Activated naive CD4-positive, alpha-beta T cell treated with anti-CD3 and anti-CD28 coated beads for 36 hours (primary cell): ENCODE data around the gene CCNF. TPM values are rescaled to one million over a fixed set of nuclear protein-coding genes. Genes with fewer than 3 reads are reported as not detected.

Source experiments
- CTCF ChIA-PET: fragments of 350-600 bp; sonication (Branson Sonifier 250); formaldehyde crosslinking; loops from one replicate; lab custom pipeline; 2021; ENCODE audit warnings: antibody characterized with exemption; lab: Charles Lee
- DNase-seq: peaks from one replicate; pipeline ENCODE4 v3.0.0-alpha.2; 2020
- H3K27ac Mint-ChIP-seq: one replicate; pipeline ENCODE4 v1.8.0; 2021; ENCODE audit warnings: mild to moderate bottlenecking, mixed read lengths
- H3K27me3 Mint-ChIP-seq: one replicate; pipeline ENCODE4 v1.8.0; 2021; ENCODE audit warnings: low read depth, mixed read lengths
- H3K36me3 Mint-ChIP-seq: one replicate; pipeline ENCODE4 v1.8.0; 2021; ENCODE audit warnings: low read depth, mixed read lengths
- H3K4me1 Mint-ChIP-seq: one replicate; pipeline ENCODE4 v1.8.0; 2021; ENCODE audit warnings: low read depth, mixed read lengths
- H3K4me3 Mint-ChIP-seq: one replicate; pipeline ENCODE4 v1.8.0; 2021; ENCODE audit warnings: mild to moderate bottlenecking, moderate library complexity, mixed read lengths
- H3K9me3 Mint-ChIP-seq: one replicate; pipeline ENCODE4 v1.8.0; 2021; ENCODE audit warnings: mixed read lengths
- intact Hi-C: fragments of 100-400 bp; cut with micrococcal nuclease; formaldehyde crosslinking; loops from one replicate; pipeline ENCODE4 v1.15.1; 2023
- total RNA-seq, 2 experiments: library from RNA; stranded (reverse); gene quantifications; one replicate each; pipeline ENCODE4 v1.2.3, GENCODE V29; 2021

The CCNF gene
- total RNA-seq, 2 experiments from 2014 or later = 73.5 to 74.5 TPM

DNA sequence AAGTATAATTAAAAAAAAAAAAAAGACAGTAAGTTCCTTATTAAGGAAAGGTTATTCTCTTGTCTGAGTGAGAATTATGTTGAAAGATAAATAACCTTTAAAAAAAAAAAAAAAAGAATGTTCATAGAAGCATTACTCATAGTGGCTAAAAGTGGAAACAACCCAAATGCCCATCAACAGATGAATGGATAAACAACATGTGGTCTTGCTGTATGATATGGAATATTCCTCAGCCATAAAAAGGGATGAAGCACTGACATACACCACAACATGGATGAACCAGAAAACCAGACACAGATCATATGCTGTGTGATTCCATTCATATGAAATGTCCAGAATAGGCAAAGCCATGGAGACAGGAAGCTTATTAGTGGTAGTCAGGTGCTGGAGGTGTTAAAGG lies 9.2 kb upstream of the CCNF start:
- CTCF ChIA-PET = no interaction called here
- intact Hi-C loops = loop anchor here (10.0 kb wide), 1 partner anchor 205 kb away; the partner anchor contains the start of genes BRICD5 and PGP
- Mint-ChIP-seq H3K4me3 (no peak overlapping the region), H3K4me1 (peaks cover 2% of the 10 kb centered on the region), H3K27ac (no peak overlapping the region), H3K27me3 (no peaks in the 10 kb centered on the region), H3K9me3 (no peaks in the 10 kb centered on the region), H3K36me3 (no peaks in the 10 kb centered on the region)
- DNase-seq = no peak

DNA sequence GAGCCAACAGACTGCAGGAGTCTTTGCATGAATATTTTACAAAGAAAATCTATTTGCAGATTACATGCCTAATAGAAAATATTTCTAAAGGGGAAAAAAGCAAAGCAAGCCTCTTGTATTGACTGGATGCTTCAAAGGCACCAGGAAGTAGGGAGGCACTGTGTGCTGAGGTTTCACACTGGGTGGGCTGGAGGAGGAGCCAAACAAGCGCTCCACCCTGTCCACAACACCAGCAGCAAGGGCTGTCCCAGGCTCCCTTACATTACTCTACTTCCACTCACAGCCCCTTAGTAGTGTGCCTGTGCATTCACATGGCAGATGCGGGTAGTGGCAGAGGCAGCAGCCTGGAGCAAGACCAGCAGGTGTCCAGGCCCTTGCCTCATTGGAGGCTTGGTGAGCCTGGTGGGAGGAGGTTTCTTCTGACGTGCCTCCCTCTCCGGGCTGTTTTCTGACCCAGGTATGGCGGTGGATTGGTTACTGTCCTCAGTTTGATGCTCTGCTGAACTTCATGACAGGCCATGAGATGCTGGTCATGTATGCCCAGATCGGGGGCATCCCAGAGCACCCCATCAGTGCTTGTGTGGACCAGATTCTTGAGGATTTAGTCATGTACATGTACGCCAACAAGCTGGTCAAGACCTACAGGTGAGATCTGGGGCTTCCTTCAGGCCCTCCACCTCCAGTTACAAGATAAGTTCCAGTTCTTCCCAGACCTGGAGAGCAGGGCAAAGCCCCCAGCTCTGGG lies 7.0 kb upstream of the CCNF start:
- no peaks in the 10 kb centered on the region for H3K9me3 Mint-ChIP-seq
- no peak overlapping the region for H3K4me3 Mint-ChIP-seq
- CTCF ChIA-PET = interaction anchor here (0.7 to 0.9 kb wide), 2 partner anchors 12 to 56 kb away, joined by 3 to 4 read pairs; no protein-coding TSS in a partner anchor
- H3K27ac Mint-ChIP-seq = no peak overlapping the region
- no peaks in the 10 kb centered on the region for H3K36me3 Mint-ChIP-seq
- H3K27me3 Mint-ChIP-seq = no peaks in the 10 kb centered on the region
- H3K4me1 Mint-ChIP-seq = peaks cover 2% of the 10 kb centered on the region
- DNase-seq = no peak
- intact Hi-C loops = loop anchor here (10.0 kb wide), 1 partner anchor 207 kb away; the partner anchor contains the start of genes BRICD5 and PGP

DNA sequence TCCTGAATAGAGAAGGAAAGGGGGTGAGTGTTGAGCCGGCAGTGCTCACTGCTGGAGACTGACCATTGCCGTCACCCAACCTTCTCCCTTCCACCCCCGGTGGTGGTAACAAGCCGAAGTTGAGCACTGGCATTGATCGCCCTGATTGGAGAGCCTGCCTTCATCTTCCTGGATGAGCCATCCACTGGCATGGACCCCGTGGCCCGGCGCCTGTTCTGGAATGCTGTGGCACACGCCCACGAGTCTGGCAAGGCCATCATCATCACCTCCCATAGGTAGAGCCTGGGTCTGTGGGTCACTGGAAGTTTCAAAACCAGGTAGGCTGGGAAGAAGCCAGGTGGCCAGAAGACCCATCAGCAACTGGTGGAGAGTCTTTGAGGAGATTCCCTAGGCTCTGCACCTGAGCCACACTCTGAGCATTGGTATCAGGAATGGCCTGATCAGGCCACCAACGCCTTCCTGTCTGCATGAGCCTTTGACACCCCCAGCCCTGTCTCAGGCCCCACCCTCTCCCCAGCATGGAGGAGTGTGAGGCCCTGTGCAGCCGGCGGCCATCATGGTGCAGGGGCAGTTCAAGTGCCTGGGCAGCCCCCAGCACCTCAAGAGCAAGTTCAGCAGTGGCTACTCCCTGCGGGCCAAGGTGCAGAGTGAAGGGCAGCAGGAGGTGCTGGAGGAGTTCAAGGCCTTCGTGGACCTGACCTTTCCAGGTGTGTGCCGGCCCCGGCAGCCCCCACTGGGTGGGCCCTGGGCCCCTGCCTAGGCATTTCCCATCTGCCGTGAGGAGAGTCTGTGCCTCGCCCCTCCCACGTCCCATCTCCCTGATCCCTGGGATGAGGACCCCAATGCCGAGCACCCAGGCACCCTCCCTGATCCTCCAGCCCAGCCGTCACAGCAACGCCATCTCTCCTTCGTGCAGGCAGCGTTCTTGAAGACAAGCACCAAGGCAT lies 4.9 kb upstream of the CCNF start:
- Mint-ChIP-seq H3K9me3 (no peaks in the 10 kb centered on the region), H3K4me1 (peaks cover 6% of the 10 kb centered on the region), H3K36me3 (peaks cover 2% of the 10 kb centered on the region), H3K4me3 (no peak overlapping the region), H3K27me3 (no peaks in the 10 kb centered on the region), H3K27ac (no peak overlapping the region)
- CTCF ChIA-PET = interaction anchor here (0.6 to 0.8 kb wide), 3 partner anchors 14 to 235 kb away, joined by 3 read pairs; no protein-coding TSS in a partner anchor
- no peak for DNase-seq
- intact Hi-C loops = loop anchor here (5.0 to 10.0 kb wide), 2 partner anchors 48 to 210 kb away; partner anchors contain the start of genes BRICD5, NTN3 and PGP

DNA sequence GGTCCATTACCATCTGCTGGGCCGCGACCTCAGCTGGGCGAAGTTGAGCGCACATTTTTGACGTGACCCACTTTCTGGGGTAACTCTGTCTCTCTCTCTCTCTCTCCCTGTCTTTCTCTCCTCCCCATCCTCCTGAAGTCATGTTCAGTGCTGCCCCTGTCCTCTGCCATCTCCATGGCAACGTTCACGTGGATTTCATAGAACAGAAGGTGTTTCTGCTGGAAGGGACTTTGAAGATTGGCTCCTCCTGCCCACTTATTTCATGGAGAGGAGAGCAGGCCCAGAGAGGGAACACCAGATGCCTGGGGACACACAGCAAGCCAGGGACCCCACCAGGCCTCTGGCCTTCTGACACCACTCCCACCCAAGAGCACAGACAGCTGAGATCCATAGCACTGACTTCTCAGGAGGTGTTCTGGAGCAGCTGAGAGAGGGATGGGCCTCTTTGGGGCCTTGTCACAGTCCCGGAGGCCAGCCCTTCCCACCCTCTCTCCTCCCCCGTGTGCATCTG lies 4.2 kb upstream of the CCNF start:
- Mint-ChIP-seq H3K9me3 (no peaks in the 10 kb centered on the region), H3K4me3 (no peak overlapping the region), H3K4me1 (peaks cover 9% of the 10 kb centered on the region), H3K27ac (no peak overlapping the region), H3K36me3 (peaks cover 5% of the 10 kb centered on the region), H3K27me3 (peaks cover 2% of the 10 kb centered on the region)
- DNase-seq = no peak
- intact Hi-C loops = loop anchor here (5.0 to 10.0 kb wide), 2 partner anchors 47 to 210 kb away; partner anchors contain the start of genes BRICD5, NTN3 and PGP
- CTCF ChIA-PET = no interaction called here

DNA sequence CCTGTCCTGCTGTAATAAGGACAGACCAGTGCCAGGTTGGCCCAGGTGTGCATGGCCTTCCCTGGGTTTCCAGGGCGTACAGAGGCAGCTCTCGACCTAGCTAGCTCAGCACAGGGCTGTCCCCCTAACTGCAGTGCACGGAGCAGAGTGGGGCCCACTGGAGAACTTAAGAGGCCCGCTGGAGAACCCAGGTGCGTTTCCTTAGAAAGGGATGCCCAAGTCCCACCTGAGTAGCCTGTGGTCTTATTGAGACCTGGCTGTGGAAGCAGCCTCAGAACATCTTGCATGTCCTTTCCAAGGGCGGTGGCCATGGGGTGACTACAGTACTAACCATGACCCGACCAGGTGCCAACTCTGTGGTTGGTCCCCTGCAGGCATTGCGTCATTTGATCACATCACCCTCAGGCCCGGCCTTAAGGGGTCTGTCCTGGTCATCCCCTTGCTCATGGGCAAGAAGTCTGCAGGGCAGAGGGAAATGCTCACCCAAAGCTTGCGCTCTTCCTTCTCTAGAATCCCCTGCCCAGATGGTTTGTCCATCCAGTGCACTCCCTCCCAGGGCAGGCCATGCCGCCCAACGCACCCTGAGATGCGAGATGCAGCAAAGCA lies 3.3 kb upstream of the CCNF start:
- Mint-ChIP-seq H3K27me3 (peaks cover 4% of the 10 kb centered on the region), H3K4me3 (no peak overlapping the region), H3K36me3 (peaks cover 13% of the 10 kb centered on the region), H3K4me1 (peaks cover 17% of the 10 kb centered on the region), H3K9me3 (no peaks in the 10 kb centered on the region), H3K27ac (no peak overlapping the region)
- CTCF ChIA-PET = no interaction called here
- intact Hi-C loops = loop anchor here (5.0 to 10.0 kb wide), 2 partner anchors 46 to 211 kb away; partner anchors contain the start of genes BRICD5, NTN3 and PGP
- no peak for DNase-seq

DNA sequence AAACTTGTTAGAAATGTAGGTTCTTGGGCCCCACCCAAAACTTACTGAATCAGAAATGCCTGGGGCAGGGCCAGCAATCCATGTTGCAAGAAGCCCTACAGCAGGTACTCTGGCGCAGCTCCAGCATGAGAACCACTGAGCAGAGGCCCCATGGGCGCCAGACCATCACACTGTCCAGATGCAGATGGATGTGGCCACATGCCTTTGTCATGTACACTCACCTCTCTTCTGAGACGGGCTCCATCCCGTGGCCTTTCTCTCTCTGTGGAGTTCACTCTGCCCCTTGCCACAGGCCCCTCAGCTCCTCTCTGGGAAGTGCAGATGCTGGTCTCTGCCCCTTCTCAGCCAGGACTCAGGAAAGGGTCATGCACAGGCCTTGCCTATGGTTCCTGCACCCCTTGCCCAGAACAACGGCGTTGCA lies 2.3 kb upstream of the CCNF start:
- Mint-ChIP-seq H3K36me3 (peaks cover 20% of the 10 kb centered on the region), H3K4me1 (peaks cover 18% of the 10 kb centered on the region), H3K9me3 (no peaks in the 10 kb centered on the region), H3K27me3 (peaks cover 4% of the 10 kb centered on the region), H3K4me3 (no peak overlapping the region), H3K27ac (no peak overlapping the region)
- DNase-seq = no peak
- intact Hi-C loops = loop anchor here (5.0 to 10.0 kb wide), 2 partner anchors 45 to 212 kb away; partner anchors contain the start of genes BRICD5, NTN3 and PGP
- CTCF ChIA-PET = no interaction called here

DNA sequence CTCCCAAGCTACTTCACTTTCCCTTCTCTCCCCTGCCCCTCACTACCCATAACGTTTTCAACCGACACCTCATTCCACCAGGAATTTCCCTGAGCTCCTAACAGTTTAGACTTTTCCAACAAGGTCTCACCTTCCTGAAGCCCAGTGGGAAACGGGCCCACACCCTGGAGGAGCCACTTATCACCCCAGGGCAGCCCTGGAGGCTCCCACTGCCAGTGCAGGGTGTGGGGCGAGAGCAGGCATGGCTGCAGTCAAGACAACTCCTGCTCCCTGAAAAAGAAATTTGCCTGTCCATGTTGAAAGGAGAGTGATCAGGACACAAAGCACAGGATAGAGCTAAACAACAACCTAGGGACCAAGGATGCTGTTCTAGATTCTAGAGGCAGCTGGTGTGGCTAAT lies 1.7 kb upstream of the CCNF start:
- CTCF ChIA-PET = no interaction called here
- Mint-ChIP-seq H3K9me3 (no peaks in the 10 kb centered on the region), H3K27ac (no peak overlapping the region), H3K4me1 (peaks cover 17% of the 10 kb centered on the region), H3K27me3 (peaks cover 4% of the 10 kb centered on the region), H3K36me3 (peaks cover 23% of the 10 kb centered on the region), H3K4me3 (peak overlapping the region; percentile 87)
- intact Hi-C loops = loop anchor here (5.0 to 10.0 kb wide), 2 partner anchors 45 to 213 kb away; partner anchors contain the start of genes BRICD5, NTN3 and PGP
- no peak for DNase-seq

DNA sequence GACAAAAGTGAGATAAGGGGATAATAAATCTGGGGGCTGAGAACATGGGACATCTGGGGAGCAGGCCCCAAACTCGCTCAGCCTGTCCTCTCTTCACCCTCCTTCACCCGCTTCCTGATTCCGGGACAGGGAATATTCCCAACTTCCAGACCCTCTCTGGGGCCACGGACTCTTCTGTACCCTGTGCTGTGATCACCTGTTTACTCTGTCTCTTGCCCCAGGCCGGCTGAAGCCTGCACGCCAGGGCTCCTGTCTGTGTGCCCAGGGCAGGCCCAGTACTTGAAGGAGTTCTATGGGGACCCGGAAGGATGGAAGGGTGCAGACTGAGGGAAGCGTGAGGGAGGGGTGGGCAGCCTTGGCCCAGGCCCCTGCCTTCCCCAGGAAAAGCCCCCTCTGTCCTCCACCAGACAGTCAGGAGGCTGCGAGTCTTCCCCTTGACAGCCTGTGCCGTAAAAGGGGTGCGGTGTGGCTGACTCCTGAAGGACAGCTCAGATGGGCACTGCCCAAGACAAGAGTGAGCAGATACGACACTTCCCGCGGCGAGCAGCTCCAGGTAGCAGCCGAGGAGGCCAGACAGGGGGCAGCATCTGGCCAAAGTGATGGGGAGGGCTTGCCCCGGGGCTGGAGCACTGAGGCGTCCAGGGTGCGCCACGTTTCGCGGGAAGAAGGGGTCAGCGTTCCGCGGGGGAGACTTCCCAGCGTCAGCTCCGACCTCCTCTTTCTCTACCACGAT lies 1.0 kb upstream of the CCNF start:
- peak; percentile 61 for DNase-seq
- Mint-ChIP-seq H3K27me3 (peaks cover 4% of the 10 kb centered on the region), H3K4me1 (peaks cover 16% of the 10 kb centered on the region), H3K27ac (peak overlapping the region; percentile 81), H3K36me3 (peaks cover 30% of the 10 kb centered on the region), H3K9me3 (no peaks in the 10 kb centered on the region), H3K4me3 (peak overlapping the region; percentile 87)
- CTCF ChIA-PET = interaction anchor here (1.0 kb wide), 1 partner anchor 424 kb away, joined by 3 read pairs; no protein-coding TSS in a partner anchor
- intact Hi-C loops = loop anchor here (1.0 to 10.0 kb wide), 4 partner anchors 44 to 213 kb away; partner anchors contain the start of genes ABCA3, ATP6V0C, BRICD5 and NTN3

DNA sequence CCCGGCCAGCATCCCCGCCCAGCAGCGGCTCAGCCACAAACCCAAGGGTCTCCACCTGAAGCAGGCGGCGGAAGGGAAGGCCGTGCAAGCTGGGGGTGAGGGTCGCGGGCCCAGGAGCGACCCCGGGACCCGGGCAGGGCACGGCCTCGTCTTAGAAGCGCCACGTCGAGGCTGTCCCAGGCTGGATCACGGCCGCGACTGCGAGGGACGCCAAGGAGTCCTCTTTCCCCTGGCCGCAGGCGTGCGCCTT lies 538 bp upstream of the CCNF start:
- Mint-ChIP-seq H3K36me3 (peaks cover 35% of the 10 kb centered on the region), H3K27ac (peak overlapping the region; percentile 81)

DNA sequence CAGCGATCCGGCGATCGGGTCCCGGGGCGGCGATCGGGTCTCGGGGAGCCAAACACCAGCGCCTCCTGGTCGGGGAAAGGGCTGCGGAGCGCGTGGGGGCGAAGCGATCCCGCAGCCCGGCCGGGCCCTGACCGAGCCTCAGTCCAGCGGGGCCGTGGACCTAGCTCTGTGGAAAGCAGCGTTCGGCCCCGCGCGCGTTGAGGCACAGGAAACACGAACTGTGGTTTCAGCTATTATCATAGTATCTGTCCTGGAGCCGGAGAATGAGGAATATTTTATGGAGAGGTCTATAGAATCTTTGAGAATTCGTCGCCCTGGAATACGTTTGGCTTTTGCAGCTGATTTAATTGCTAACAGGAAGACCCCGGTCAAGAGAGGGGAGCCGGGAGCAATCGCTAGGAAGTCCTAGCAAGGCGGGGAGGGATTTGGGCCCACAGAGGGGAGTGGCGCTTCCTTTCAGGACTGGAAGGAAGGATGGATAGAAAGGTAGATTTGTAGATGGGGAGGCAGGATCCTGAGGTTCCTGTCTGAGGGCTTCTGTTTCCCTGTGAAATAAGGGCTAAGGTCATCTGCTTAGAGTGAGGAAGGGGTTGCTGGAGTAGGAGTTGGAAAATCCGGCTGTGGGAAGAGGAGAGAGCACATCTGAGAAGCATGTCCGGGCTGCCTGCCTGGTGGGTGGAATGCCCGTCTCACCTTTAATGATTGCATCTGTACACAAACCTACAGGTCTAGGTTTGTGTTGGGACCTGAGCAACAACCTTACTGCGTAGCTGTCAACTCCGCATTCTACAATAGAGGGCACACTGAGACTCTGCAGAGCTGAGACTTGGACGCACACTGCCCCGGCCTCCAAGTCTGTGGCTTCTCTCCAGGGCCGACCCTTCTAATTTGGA lies 770 bp downstream of the CCNF start:
- no peak for DNase-seq
- Mint-ChIP-seq H3K4me1 (peaks cover 16% of the 10 kb centered on the region), H3K36me3 (peaks cover 42% of the 10 kb centered on the region), H3K4me3 (peak overlapping the region; percentile 94), H3K9me3 (no peaks in the 10 kb centered on the region), H3K27ac (peak overlapping the region; percentile 26), H3K27me3 (peaks cover 4% of the 10 kb centered on the region)
- CTCF ChIA-PET = interaction anchor here (0.6 kb wide), 1 partner anchor 12 kb away, joined by 3 read pairs; no protein-coding TSS in a partner anchor
- intact Hi-C loops = loop anchor here (1.0 to 10.0 kb wide), 7 partner anchors 42 to 275 kb away; partner anchors contain the start of genes ATP6V0C, BRICD5, NTN3 and PGP

More for the DNA sequence above, 538 bp upstream of the CCNF start:
- CTCF ChIA-PET = interaction anchor here (1.0 kb wide), 1 partner anchor 425 kb away, joined by 3 read pairs; no protein-coding TSS in a partner anchor
- Mint-ChIP-seq H3K9me3 (no peaks in the 10 kb centered on the region), H3K4me1 (peaks cover 16% of the 10 kb centered on the region), H3K27me3 (peaks cover 4% of the 10 kb centered on the region), H3K4me3 (peak overlapping the region; percentile 87)
- DNase-seq = no peak
- intact Hi-C loops = loop anchor here (1.0 to 10.0 kb wide), 8 partner anchors 44 to 273 kb away; partner anchors contain the start of genes ABCA3, ATP6V0C, BRICD5 and NTN3
